GM21447 (cell line): Measurements from ENCODE around the gene PHYHIPL.

ENCODE experiments used
- ATAC-seq: cut with Tn5 transposase; IDR thresholded peaks from one replicate; pipeline ENCODE4 v1.9.1; 2021; ENCODE audit not compliant: unreplicated experiment

PHYHIPL gene

GRCh38 chr10:59289853-59290252 lies 113.4 kb downstream of the PHYHIPL start:
- ATAC-seq: no peak

- no peak for ATAC-seq
Measured at GRCh38 chr10:59290448-59290847, 114.0 kb downstream of the PHYHIPL start.
